SK-N-SH treated with all-trans-retinoic acid at 6 μM for 48 hours (cell line): ENCODE results near the gene GRIA1.

Source experiments
- ATAC-seq: fragments of 200-7000 bp; cut with Tn5 transposase; 3 replicates; pipeline ENCODE4 v1.9.1; 2020; ENCODE audit warnings: mild to moderate bottlenecking, moderate library complexity
- ARNTL ChIP-seq: fragments of 450-650 bp; formaldehyde crosslinking; IDR thresholded peaks from 2 replicates; pipeline ENCODE4 v1.5.0; 2020; ENCODE audit warnings: low read depth, mild to moderate bottlenecking, moderate library complexity, borderline replicate concordance
- BACH2 ChIP-seq: fragments of 250-450 bp; sonication (Bioruptor Pico); IDR thresholded peaks from 2 replicates; pipeline ENCODE4 v1.9.0; 2021; ENCODE audit warnings: mild to moderate bottlenecking, borderline replicate concordance
- CSDC2 ChIP-seq: fragments of 250-450 bp; sonication (Bioruptor Pico); IDR thresholded peaks from 2 replicates; pipeline ENCODE4 v1.5.0; 2020; ENCODE audit warnings: mild to moderate bottlenecking, moderate library complexity
- ESRRG ChIP-seq: fragments of 250-450 bp; sonication (Bioruptor Pico); IDR thresholded peaks from 2 replicates; pipeline ENCODE4 v1.6.1; 2021; ENCODE audit warnings: mild to moderate bottlenecking
- GLIS3 ChIP-seq: fragments of 250-450 bp; sonication (Bioruptor Pico); IDR thresholded peaks from 2 replicates; pipeline ENCODE4 v1.5.0; 2020; ENCODE audit warnings: mild to moderate bottlenecking, moderate library complexity
- ISL1 ChIP-seq: fragments of 250-450 bp; sonication (Bioruptor Pico); IDR thresholded peaks from 2 replicates; pipeline ENCODE4 v2.1.2; 2022; ENCODE audit warnings: mild to moderate bottlenecking, moderate library complexity
- OSR1 ChIP-seq: fragments of 250-450 bp; sonication (Bioruptor Pico); IDR thresholded peaks from 2 replicates; pipeline ENCODE4 v1.8.0; 2022; ENCODE audit warnings: moderate library complexity, mild to moderate bottlenecking, inconsistent platforms
- PPARA ChIP-seq: fragments of 250-450 bp; sonication (Bioruptor Pico); IDR thresholded peaks from 2 replicates; pipeline ENCODE4 v1.5.0; 2020; ENCODE audit warnings: mild to moderate bottlenecking, borderline replicate concordance
- RARB ChIP-seq: fragments of 250-450 bp; sonication (Bioruptor Pico); IDR thresholded peaks from 2 replicates; pipeline ENCODE4 v1.8.0; 2021; ENCODE audit warnings: mild to moderate bottlenecking, moderate library complexity
- SNAI2 ChIP-seq: fragments of 250-450 bp; sonication (Bioruptor Pico); IDR thresholded peaks from 2 replicates; pipeline ENCODE4 v1.5.0; 2020; ENCODE audit warnings: mild to moderate bottlenecking, moderate library complexity
- TCF4 ChIP-seq: fragments of 250-450 bp; sonication (Bioruptor Pico); IDR thresholded peaks from 2 replicates; pipeline ENCODE4 v1.8.0; 2021; ENCODE audit warnings: mild to moderate bottlenecking, moderate library complexity, borderline replicate concordance
- TOX ChIP-seq: fragments of 250-450 bp; sonication (Bioruptor Pico); IDR thresholded peaks from 2 replicates; pipeline ENCODE4 v1.8.0; 2021; ENCODE audit warnings: mild to moderate bottlenecking, moderate library complexity, borderline replicate concordance
- ZC3H10 ChIP-seq: fragments of 250-450 bp; sonication (Bioruptor Pico); IDR thresholded peaks from 2 replicates; pipeline ENCODE4 v1.5.1; 2021; ENCODE audit warnings: mild to moderate bottlenecking, moderate library complexity
- ZFP3 ChIP-seq: fragments of 250-450 bp; sonication (Bioruptor Pico); IDR thresholded peaks from 2 replicates; pipeline ENCODE4 v1.5.0; 2020; ENCODE audit warnings: mild to moderate bottlenecking, moderate library complexity
- ZFP30 ChIP-seq: fragments of 450-650 bp; formaldehyde crosslinking; IDR thresholded peaks from 2 replicates; pipeline ENCODE4 v1.5.0; 2022; ENCODE audit warnings: mild to moderate bottlenecking, moderate library complexity
- ZNF565 ChIP-seq: fragments of 450-650 bp; formaldehyde crosslinking; conservative IDR thresholded peaks from 2 replicates; pipeline ENCODE4 v1.5.0; 2020; ENCODE audit warnings: low read depth, mild to moderate bottlenecking, moderate library complexity
- ZNF70 ChIP-seq: fragments of 450-650 bp; formaldehyde crosslinking; IDR thresholded peaks from 2 replicates; pipeline ENCODE4 v1.5.0; 2020; ENCODE audit warnings: mild to moderate bottlenecking, moderate library complexity
- ZNF8 ChIP-seq: fragments of 450-650 bp; formaldehyde crosslinking; IDR thresholded peaks from 2 replicates; pipeline ENCODE4 v1.5.0; 2020; ENCODE audit warnings: mild to moderate bottlenecking, moderate library complexity
- TF ChIP-seq, protein P1 (sequence below): fragments of 250-450 bp; sonication (Bioruptor Pico); IDR thresholded peaks from 2 replicates; pipeline ENCODE4 v1.5.0; 2020; ENCODE audit warnings: mild to moderate bottlenecking, moderate library complexity
- TF ChIP-seq, protein P2 (sequence below): fragments of 250-450 bp; sonication (Bioruptor Pico); IDR thresholded peaks from 2 replicates; pipeline ENCODE4 v1.8.0; 2020; ENCODE audit warnings: mild to moderate bottlenecking, moderate library complexity, borderline replicate concordance
- TF ChIP-seq, protein P3 (sequence below): fragments of 250-450 bp; sonication (Bioruptor Pico); IDR thresholded peaks from 2 replicates; pipeline ENCODE4 v1.5.1; 2020; ENCODE audit warnings: low read depth, mild to moderate bottlenecking, moderate library complexity
- TF ChIP-seq, protein P4 (sequence below): fragments of 250-450 bp; sonication (Bioruptor Pico); IDR thresholded peaks from 2 replicates; pipeline ENCODE4 v1.5.1; 2021; ENCODE audit warnings: mild to moderate bottlenecking, moderate library complexity

Gene GRIA1

DNA sequence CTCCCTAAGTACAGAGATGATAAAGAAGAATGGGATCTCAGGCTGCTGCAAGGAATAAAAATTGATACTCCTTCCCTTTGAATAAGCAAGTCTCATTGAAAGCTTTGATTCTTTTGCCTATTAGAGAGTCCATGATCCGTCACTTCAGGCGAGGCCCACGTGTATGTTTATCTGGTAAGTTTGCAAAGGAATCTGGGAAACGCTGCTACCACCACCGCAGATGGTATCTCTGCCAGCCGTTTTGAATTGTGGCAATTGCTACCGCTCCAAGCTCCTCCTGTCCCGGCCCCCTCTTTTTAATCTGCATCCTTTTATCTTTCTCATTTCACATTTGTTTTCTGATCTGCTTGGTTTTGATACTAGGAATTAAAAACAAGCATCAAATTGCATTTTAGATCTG, 42.9 kb upstream of the GRIA1 start:
- no peak for ATAC-seq
- no peak for TF ChIP-seq BACH2 (CRISPR knock-in tag)
- no peak for TF ChIP-seq TOX
- no peak for TF ChIP-seq ZNF8 (CRISPR knock-in tag)
- TF ChIP-seq ARNTL (CRISPR knock-in tag), result no peak
- TF ChIP-seq PPARA, result no peak
- TF ChIP-seq ZC3H10 (CRISPR knock-in tag), result no peak

DNA sequence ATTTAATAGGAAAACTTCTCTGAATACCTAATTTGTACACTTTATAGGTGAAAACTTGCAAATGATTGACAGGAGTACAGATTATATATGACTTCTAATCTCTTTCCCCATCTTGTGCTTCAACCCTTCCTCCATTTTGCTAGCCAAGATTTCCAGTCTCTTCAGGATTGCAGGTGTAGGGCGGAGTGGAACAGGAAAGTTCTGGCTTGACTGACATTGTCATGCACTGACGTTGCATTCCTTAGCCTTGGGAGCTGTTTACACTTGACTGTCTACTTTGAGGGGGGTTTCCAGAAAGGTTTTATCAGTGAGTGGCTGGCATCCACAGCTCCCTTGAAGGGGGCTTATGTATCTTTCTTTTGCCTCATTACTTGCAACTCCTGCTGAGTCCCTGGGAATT, 34.1 kb upstream of the GRIA1 start:
- no peak for ATAC-seq
- TF ChIP-seq ZFP3 (CRISPR knock-in tag) (no peak), CSDC2 (CRISPR knock-in tag) (no peak), RARB (no peak), GLIS3 (CRISPR knock-in tag) (no peak), ZC3H10 (CRISPR knock-in tag) (no peak), ZFP30 (CRISPR knock-in tag) (no peak), TCF4 (CRISPR knock-in tag) (no peak), ZNF70 (CRISPR knock-in tag) (no peak), ISL1 (CRISPR knock-in tag) (no peak)
- TF ChIP-seq, protein P1, sequence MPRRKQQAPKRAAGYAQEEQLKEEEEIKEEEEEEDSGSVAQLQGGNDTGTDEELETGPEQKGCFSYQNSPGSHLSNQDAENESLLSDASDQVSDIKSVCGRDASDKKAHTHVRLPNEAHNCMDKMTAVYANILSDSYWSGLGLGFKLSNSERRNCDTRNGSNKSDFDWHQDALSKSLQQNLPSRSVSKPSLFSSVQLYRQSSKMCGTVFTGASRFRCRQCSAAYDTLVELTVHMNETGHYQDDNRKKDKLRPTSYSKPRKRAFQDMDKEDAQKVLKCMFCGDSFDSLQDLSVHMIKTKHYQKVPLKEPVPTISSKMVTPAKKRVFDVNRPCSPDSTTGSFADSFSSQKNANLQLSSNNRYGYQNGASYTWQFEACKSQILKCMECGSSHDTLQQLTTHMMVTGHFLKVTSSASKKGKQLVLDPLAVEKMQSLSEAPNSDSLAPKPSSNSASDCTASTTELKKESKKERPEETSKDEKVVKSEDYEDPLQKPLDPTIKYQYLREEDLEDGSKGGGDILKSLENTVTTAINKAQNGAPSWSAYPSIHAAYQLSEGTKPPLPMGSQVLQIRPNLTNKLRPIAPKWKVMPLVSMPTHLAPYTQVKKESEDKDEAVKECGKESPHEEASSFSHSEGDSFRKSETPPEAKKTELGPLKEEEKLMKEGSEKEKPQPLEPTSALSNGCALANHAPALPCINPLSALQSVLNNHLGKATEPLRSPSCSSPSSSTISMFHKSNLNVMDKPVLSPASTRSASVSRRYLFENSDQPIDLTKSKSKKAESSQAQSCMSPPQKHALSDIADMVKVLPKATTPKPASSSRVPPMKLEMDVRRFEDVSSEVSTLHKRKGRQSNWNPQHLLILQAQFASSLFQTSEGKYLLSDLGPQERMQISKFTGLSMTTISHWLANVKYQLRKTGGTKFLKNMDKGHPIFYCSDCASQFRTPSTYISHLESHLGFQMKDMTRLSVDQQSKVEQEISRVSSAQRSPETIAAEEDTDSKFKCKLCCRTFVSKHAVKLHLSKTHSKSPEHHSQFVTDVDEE (CRISPR knock-in tag), result no peak

DNA sequence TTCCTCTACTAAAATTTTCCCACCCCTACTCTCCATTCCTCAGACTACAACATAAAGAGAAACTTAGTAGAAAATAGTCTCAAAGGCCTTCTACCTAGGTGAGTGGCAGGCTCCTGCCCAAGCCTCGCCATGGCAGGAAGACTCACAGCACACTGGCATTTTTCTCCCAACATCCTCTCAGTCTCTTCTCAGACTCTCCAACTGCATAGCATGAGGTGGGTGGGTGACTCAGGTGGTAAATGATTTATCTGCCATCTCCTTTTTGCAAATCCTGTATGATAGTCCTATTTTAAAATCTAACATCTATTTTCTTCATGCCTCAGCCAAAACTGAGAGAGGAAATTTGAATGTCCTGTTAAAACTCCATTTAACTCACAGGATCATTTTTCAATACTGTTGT, 33.5 kb upstream of the GRIA1 start:
- no peak for TF ChIP-seq ZFP3 (CRISPR knock-in tag)
- no peak for TF ChIP-seq ARNTL (CRISPR knock-in tag)
- TF ChIP-seq RARB, result no peak
- TF ChIP-seq, protein P2, sequence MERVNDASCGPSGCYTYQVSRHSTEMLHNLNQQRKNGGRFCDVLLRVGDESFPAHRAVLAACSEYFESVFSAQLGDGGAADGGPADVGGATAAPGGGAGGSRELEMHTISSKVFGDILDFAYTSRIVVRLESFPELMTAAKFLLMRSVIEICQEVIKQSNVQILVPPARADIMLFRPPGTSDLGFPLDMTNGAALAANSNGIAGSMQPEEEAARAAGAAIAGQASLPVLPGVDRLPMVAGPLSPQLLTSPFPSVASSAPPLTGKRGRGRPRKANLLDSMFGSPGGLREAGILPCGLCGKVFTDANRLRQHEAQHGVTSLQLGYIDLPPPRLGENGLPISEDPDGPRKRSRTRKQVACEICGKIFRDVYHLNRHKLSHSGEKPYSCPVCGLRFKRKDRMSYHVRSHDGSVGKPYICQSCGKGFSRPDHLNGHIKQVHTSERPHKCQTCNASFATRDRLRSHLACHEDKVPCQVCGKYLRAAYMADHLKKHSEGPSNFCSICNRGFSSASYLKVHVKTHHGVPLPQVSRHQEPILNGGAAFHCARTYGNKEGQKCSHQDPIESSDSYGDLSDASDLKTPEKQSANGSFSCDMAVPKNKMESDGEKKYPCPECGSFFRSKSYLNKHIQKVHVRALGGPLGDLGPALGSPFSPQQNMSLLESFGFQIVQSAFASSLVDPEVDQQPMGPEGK (CRISPR knock-in tag), result no peak
- no peak for TF ChIP-seq ZNF8 (CRISPR knock-in tag)
- TF ChIP-seq ISL1 (CRISPR knock-in tag), result no peak
- no peak for TF ChIP-seq SNAI2 (CRISPR knock-in tag)
- no peak for TF ChIP-seq PPARA
- no peak for TF ChIP-seq ZFP30 (CRISPR knock-in tag)
- ATAC-seq, result no peak

DNA sequence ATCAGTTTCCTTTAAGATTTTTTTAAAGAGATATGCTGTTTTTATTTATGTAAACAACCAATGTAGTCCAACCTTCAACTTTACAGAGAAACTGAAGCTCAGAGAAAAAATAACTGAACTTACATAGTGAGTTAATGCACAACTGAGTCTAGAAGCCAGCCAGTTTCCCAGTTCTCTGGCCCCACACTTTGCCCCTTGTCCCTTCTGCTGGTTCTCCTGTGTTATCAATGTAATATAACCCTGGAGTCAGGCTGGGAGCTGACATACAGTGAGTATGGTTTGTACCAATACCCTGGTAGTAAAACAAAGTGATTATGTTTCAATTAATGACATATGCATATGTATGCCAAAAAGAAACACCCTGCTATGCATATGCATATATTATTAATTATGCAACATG, 32.2 kb upstream of the GRIA1 start:
- TF ChIP-seq ZNF565 (CRISPR knock-in tag), result no peak
- no peak for TF ChIP-seq ARNTL (CRISPR knock-in tag)
- no peak for TF ChIP-seq BACH2 (CRISPR knock-in tag)
- TF ChIP-seq SNAI2 (CRISPR knock-in tag), result no peak
- TF ChIP-seq, protein P3, sequence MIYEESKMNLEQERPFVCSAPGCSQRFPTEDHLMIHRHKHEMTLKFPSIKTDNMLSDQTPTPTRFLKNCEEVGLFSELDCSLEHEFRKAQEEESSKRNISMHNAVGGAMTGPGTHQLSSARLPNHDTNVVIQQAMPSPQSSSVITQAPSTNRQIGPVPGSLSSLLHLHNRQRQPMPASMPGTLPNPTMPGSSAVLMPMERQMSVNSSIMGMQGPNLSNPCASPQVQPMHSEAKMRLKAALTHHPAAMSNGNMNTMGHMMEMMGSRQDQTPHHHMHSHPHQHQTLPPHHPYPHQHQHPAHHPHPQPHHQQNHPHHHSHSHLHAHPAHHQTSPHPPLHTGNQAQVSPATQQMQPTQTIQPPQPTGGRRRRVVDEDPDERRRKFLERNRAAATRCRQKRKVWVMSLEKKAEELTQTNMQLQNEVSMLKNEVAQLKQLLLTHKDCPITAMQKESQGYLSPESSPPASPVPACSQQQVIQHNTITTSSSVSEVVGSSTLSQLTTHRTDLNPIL, result no peak
- TF ChIP-seq ESRRG (CRISPR knock-in tag), result no peak
- TF ChIP-seq TOX, result no peak
- TF ChIP-seq GLIS3 (CRISPR knock-in tag), result no peak
- ATAC-seq, result no peak

DNA sequence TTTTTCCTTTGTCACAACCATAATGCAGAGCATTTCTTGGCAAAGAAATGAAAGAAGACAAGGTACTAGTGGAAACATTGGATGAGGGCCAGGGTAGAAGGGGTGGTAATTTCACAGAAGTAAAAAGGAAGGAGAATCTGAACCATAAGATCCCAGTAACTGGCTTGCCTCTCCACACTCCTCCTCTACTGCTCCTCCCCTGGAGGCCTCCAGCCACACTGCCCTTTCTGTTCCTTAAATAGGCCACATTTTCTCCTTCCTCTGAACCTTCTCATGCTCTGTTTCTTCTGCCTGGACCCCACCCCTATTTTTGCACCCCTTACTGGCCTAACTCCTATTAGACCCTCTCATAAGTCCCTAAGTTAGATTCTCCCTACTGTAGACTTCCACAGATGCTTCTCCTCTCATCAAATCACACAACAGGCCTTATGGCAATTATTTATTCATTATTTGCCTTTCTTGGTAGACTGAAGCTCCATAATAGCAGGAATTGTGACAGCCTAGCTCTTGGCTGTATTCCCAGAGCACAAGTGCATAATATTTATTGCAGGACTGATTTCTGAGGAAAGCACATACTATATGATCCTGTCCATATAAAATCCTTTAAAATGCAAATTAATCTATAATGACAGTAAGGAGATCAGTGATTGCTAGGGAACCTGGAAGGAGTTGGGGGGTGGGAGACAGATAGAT, 31.3 kb upstream of the GRIA1 start:
- ATAC-seq, result peak; percentile 50
- no peak for TF ChIP-seq ISL1 (CRISPR knock-in tag)
- TF ChIP-seq, all 23 proteins: peak for 0

DNA sequence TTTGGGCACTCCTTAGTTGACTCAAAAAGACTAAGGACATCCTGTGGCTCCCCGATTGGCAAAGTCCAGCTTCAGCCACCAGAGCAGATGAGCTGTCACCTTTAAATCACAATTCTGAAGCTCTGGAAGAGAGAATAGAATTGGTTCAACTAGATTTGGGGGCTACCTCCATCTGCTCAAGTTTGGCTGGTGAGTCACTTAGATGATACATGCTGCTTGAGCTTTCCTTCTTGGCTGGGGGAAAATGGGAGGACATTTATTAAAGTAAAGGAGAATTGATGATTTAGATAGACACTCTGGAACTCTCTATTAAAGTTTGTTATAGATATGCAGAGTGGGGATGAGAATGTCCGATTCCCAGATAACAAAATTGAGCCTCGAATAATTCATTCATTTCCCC, 30.0 kb upstream of the GRIA1 start:
- no peak for ATAC-seq
- TF ChIP-seq PPARA, result no peak
- TF ChIP-seq ISL1 (CRISPR knock-in tag), result no peak
- TF ChIP-seq, protein P4, sequence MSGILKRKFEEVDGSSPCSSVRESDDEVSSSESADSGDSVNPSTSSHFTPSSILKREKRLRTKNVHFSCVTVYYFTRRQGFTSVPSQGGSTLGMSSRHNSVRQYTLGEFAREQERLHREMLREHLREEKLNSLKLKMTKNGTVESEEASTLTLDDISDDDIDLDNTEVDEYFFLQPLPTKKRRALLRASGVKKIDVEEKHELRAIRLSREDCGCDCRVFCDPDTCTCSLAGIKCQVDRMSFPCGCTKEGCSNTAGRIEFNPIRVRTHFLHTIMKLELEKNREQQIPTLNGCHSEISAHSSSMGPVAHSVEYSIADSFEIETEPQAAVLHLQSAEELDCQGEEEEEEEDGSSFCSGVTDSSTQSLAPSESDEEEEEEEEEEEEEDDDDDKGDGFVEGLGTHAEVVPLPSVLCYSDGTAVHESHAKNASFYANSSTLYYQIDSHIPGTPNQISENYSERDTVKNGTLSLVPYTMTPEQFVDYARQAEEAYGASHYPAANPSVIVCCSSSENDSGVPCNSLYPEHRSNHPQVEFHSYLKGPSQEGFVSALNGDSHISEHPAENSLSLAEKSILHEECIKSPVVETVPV, result no peak
- no peak for TF ChIP-seq ZNF8 (CRISPR knock-in tag)
- no peak for TF ChIP-seq ESRRG (CRISPR knock-in tag)
- TF ChIP-seq ZFP3 (CRISPR knock-in tag), result no peak
- TF ChIP-seq CSDC2 (CRISPR knock-in tag), result no peak
- TF ChIP-seq ZFP30 (CRISPR knock-in tag), result no peak
- no peak for TF ChIP-seq OSR1 (CRISPR knock-in tag)
- TF ChIP-seq SNAI2 (CRISPR knock-in tag), result no peak
- TF ChIP-seq GLIS3 (CRISPR knock-in tag), result no peak
- TF ChIP-seq, protein P3, result no peak
- no peak for TF ChIP-seq ZNF70 (CRISPR knock-in tag)
- no peak for TF ChIP-seq ARNTL (CRISPR knock-in tag)
- no peak for TF ChIP-seq BACH2 (CRISPR knock-in tag)
